K562 (cell line): Measurements from ENCODE around the gene EEFSEC. TPM values are rescaled to one million over a fixed set of nuclear protein-coding genes. Genes with fewer than 3 reads are reported as not detected.

Source experiments
- CHD7 ChIP-seq: fragments of 200-600 bp; sonication (generic); IDR thresholded peaks from one replicate; pipeline ENCODE4 v1.6.1; 2012; ENCODE audit warnings: mild to moderate bottlenecking, low read depth, low read length, inconsistent platforms
- DACH1 ChIP-seq: fragments of 450-650 bp; IDR thresholded peaks from 2 replicates; pipeline ENCODE4 v1.6.1; 2018; ENCODE audit not compliant: partially characterized antibody
- ELF2 ChIP-seq: fragments of 250-450 bp; sonication (Bioruptor Pico); IDR thresholded peaks from 2 replicates; pipeline ENCODE4 v1.5.0; 2021; ENCODE audit warnings: mild to moderate bottlenecking
- FOS ChIP-seq: IDR thresholded peaks from 3 replicates; pipeline ENCODE4 v1.6.1; 2011; ENCODE audit not compliant: insufficient read length; ENCODE audit errors: extremely low read depth
- KDM5B ChIP-seq: fragments of 200-600 bp; sonication (generic); IDR thresholded peaks from 2 replicates; pipeline ENCODE4 v1.6.1; 2012; ENCODE audit warnings: low read depth, mild to moderate bottlenecking, moderate library complexity, low read length, control low read depth, inconsistent platforms; ENCODE audit not compliant: insufficient replicate concordance
- MECOM ChIP-seq: fragments of 250-450 bp; sonication (Bioruptor Pico); IDR thresholded peaks from 2 replicates; pipeline ENCODE4 v1.8.0; 2022; ENCODE audit warnings: inconsistent platforms
- NELFE ChIP-seq: IDR thresholded peaks from 2 replicates; pipeline ENCODE4 v1.6.1; 2011; ENCODE audit warnings: mild to moderate bottlenecking; ENCODE audit not compliant: insufficient read depth, insufficient read length
- NFXL1 ChIP-seq: fragments of 450-650 bp; formaldehyde crosslinking; IDR thresholded peaks from 2 replicates; pipeline ENCODE4 v1.4.0; 2021; ENCODE audit warnings: mild to moderate bottlenecking
- NRF1 ChIP-seq, 2 experiments: fragments of 450-650 bp; IDR thresholded peaks in 1 of 2; conservative IDR thresholded peaks in 1 of 2; 2 replicates each; pipeline ENCODE4 v1.6.1; 2014; ENCODE audit warnings: mild to moderate bottlenecking in 2 of 2
- ZNF518B ChIP-seq: fragments of 250-450 bp; sonication (Bioruptor Pico); IDR thresholded peaks from 2 replicates; pipeline ENCODE4 v1.5.0; 2021; ENCODE audit warnings: mild to moderate bottlenecking, moderate library complexity
- polyA plus RNA-seq, 8 experiments: library from polyadenylated mRNA; depleted of rRNA in 4 of 8; stranded (reverse) in 5 of 8; unstranded in 3 of 8; fragments of >200 nt; fragmentation: Nextera tagmentation in 2 of 8; fragmentation: Illumina TruSeq in 1 of 8; extraction: Ambion mirVana in 2 of 8; extraction: Trizol in 1 of 8; gene quantifications; 2 replicates each; pipeline versions ENCODE4 v1.2.1 to v1.2.3, GENCODE V29; 2011 to 2014; ENCODE audit warnings: inconsistent platforms in 1 of 8, missing spikeins in 1 of 8
- total RNA-seq, 7 experiments: library from RNA; depleted of rRNA in 6 of 7; stranded (reverse); fragments of >200 nt in 6 of 7; fragmentation: Illumina TruSeq in 2 of 7; extraction: Trizol in 2 of 7; gene quantifications; 2 replicates each; pipeline versions ENCODE4 v1.2.1 to v1.2.3, GENCODE V29; 2011 to 2021; ENCODE audit warnings: low replicate concordance in 1 of 7
- TF ChIP-seq, protein P1 (sequence below): fragments of 250-450 bp; sonication (Bioruptor Pico); IDR thresholded peaks from 2 replicates; pipeline ENCODE4 v1.5.0; 2020; ENCODE audit warnings: mild to moderate bottlenecking

Gene EEFSEC
- total and polyA plus RNA-seq, 9 of the 15 experiments (the other 6 are each of a cell fraction or from before 2014, with no cell fraction given) = 0.35 to 11.8 (median 7.7) TPM

DNA sequence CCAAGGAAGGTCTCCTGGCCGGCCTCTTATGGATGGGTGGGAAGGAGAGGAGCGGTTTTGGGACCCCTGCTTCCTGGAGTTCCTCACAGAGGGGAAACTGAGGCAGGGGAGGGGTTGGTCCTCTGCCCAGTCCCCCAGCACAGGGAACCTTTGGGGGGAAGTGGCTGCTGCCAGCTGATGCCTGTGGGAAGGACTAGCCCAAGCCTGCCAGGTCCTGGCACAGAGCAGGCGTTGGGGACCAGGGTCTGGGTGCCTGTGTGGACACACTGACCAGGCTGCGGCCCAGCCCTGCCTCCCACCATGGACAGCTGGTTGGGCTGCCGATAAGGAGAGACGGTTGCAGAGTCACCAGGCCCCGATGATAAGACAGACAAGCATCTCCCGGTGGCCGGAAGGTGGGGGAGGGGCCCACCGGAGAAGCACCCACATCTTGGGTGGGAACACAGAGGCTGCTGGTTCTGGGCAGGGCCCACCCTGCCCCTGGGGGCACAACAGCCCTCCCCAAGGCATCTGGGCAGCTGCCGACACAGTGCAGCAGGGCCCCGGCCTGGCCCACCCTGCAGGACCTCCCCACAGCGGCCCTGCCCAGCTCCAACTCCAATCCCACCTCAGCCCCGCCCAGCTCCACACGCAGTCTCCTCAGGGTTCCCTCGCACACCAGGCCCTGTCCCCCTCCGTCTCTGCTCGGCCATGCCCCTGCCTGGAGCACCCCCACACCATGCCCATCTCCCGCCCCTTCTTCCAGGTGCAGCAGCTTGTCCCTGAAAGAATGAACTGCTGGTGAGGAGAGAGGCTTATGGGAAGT lies 262.7 kb downstream of the EEFSEC start (continued):
- peak; percentile 94 for TF ChIP-seq DACH1
- no peak for TF ChIP-seq NELFE
- TF ChIP-seq CHD7 = no peak
- no peak; the same call in 1 of the 2 replicates for TF ChIP-seq ELF2
- TF ChIP-seq, protein P1, sequence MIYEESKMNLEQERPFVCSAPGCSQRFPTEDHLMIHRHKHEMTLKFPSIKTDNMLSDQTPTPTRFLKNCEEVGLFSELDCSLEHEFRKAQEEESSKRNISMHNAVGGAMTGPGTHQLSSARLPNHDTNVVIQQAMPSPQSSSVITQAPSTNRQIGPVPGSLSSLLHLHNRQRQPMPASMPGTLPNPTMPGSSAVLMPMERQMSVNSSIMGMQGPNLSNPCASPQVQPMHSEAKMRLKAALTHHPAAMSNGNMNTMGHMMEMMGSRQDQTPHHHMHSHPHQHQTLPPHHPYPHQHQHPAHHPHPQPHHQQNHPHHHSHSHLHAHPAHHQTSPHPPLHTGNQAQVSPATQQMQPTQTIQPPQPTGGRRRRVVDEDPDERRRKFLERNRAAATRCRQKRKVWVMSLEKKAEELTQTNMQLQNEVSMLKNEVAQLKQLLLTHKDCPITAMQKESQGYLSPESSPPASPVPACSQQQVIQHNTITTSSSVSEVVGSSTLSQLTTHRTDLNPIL (CRISPR knock-in tag) = no peak; the same call in 1 of the 2 replicates
- no peak for TF ChIP-seq ZNF518B (CRISPR knock-in tag)
- peak; percentile 79 for TF ChIP-seq MECOM (CRISPR knock-in tag)
- TF ChIP-seq NFXL1 (CRISPR knock-in tag) = no peak
- TF ChIP-seq KDM5B = peak; percentile 73
- peak; percentile 58 to 68 for TF ChIP-seq NRF1 (conservative IDR thresholded peaks at IDR 0.05 in 1 of 2, IDR thresholded peaks at IDR 0.05 in 1 of 2)
- no peak for TF ChIP-seq FOS
